Transverse colon (tissue), 3 donors: ENCODE data around the gene IFI27.

Experiments
- POLR2A ChIP-seq: fragments of 450-650 bp; IDR thresholded peaks from one replicate; pipeline ENCODE4 v1.6.1; 2016; ENCODE audit warnings: antibody characterized with exemption, mild to moderate bottlenecking, moderate library complexity
- POLR2AphosphoS5 ChIP-seq, 3 donors: sonication (generic); formaldehyde crosslinking; IDR thresholded peaks; one replicate each; pipeline ENCODE4 v1.6.1; 2016; ENCODE audit warnings: antibody characterized with exemption in 3 of 3

DNA sequence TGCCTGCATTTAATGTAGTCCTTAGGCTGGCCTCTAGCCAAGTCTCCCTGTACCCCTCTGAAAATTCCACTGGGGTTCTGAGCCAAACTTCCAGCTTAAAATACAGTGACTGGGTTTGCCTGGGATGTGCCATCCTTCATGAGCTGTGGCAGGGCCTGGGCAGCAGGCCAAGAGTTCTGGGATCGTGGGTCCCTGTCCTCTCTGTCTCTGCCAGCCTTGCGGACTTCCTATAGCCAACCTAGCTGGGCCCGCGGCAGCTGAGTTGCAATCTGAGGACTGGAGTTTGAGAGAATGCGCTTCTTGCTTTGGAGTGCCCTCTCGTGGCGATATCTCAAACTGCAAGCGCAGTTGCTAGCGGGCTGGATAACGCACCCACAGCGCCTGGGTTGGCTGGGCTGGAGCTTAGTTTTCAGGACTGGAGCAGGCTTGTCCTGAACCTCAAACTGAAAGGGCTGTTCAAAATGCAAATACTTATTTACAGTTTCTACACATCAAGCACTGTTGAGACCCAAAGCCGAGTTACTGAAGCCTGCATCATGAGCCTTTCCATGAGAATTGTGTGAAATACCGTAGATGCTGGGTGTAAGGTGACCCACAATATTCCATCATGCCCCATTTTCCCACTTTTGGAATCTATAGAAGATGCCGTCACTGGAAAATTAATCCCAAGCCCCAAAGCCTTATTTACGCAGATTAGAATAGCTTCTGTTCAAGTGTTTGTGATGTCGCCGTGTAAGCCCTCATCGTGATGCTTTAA is 26.2 kb downstream of the IFI27 start:
- TF ChIP-seq POLR2A (no peak), POLR2AphosphoS5 (IDR thresholded peaks at IDR 0.05) (no peak)
